T-helper 1 cell treated with Interleukin-12 subunit alpha and Interleukin-12 subunit beta and Interleukin-4 antibody, amounts not matched to agents 30 ng/mL and 1 ng/mL, for 36 hours (primary cell): Measurements from ENCODE around the gene OR2T34. TPM values are rescaled to one million over a fixed set of nuclear protein-coding genes. Genes with fewer than 3 reads are reported as not detected.
"Not testable (repeated sequence)": the region's sequence is repeated elsewhere in the genome, so short reads cannot be mapped to it uniquely, and the experiment has no call there.

Source experiments
- intact Hi-C: fragments of 100-400 bp; cut with micrococcal nuclease; formaldehyde crosslinking; loops from one replicate; pipeline ENCODE4 v1.15.1; 2024
- total RNA-seq: library from RNA; stranded (reverse); gene quantifications from 2 replicates; pipeline ENCODE4 v1.2.3, GENCODE V29; 2022

Gene OR2T34, protein sequence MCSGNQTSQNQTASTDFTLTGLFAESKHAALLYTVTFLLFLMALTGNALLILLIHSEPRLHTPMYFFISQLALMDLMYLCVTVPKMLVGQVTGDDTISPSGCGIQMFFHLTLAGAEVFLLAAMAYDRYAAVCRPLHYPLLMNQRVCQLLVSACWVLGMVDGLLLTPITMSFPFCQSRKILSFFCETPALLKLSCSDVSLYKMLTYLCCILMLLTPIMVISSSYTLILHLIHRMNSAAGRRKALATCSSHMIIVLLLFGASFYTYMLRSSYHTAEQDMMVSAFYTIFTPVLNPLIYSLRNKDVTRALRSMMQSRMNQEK
- not detected in 2 replicates for total RNA-seq

DNA sequence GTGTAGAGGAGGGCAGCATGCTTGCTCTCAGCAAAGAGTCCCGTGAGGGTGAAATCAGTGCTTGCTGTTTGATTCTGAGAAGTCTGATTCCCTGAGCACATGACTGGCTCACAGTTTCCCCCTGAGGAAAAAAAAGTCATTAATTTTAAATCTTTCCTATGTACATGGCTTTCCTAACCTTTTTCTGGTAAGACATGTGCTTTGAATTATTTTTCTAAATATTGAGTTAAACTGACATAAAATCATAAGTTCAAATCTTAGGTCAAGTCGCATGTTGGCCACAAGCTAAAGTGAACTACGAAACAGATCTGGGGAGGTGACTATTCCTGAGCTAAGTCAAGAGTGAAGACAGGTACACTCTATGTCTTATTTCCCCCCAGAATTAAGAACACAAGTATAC is at the start of gene OR2T34:
Gene OR2T34, minus strand, starts transcription at position 101 of the 400 bp plus-strand sequence. Its CDS starts 0 bp downstream, at position 101.
- intact Hi-C loops, result not testable (repeated sequence)

DNA sequence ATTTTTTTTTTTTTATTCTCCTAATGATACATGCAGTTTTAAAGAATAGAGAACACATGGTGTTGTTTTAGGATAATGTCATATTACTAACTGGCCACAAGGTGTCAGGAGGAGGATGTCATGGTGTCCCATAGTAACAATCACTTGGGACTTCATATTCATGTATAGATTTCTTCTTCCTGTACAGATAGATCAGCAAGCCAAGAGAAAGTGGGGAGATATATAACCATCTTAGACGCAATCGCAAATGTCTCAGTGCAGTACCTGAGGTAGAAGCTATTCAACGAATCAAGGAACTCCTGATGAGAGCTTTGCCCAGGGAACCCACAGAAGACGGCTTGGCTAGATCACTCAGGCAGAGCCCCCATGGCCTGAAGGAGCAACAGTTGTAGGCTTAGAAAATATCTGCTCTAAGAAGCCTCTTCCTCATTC is 48.0 kb upstream of the OR2T34 start:
- intact Hi-C loops, result loop anchor here (1.0 to 5.0 kb wide), 3 partner anchors 65 to 218 kb away; no protein-coding TSS in a partner anchor

DNA sequence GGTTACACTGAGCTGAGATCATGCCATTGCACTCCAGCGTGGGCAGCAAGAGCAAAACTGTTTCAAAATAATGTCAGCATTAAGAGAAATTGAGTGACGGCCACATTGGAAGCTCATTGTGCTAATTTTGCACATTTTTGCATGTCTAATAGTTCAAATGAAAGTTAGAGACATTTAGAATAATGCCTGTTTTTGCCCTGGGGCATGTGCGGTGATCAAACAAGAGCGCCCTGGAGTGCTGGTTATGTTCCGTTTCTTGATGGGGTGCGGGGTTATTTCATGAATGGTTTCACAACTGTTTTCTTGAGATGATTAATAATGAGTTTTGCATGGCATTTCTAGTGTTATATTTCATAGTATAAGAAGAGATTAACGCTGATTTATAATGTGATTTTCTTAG is 47.2 kb upstream of the OR2T34 start:
- intact Hi-C loops, result loop anchor here (1.0 to 5.0 kb wide), 3 partner anchors 66 to 217 kb away; no protein-coding TSS in a partner anchor

DNA sequence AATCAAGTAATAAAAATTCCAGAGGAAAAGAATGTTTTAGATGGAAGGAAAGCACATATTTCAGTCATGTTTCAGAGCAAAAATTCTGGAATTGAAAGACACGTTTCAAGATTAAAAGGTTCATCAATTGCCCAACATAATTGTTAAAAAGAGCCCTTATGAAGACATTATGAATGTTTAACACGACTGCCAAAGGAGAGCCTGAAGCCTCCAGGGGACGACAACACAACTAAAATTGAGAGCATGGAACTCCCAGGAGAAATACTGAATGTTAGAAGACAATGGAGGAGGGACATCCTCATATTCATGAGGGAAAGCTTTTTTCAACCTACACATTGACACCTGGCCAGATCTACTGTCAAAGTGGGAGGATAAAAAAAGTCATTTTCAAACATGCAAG is 44.3 kb upstream of the OR2T34 start:
- intact Hi-C loops, result no loop called here

DNA sequence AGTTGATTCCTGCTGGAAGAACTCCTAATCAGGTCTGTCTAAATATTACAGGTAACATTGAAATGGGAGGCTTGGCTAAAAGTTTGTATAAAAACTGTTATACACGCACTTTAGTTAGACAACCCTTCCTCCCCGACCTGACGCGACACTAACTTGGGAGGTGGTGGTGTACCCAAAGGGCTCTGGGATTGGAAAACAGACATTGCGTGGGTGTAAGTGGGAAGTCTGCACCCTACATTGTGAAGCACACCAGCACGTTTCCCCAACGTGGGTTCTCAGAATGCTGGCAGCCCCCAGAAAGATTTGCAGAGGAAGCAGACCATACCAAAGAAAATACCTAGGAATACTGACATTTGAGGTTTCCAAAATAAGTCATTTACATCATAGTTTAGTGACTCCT is 43.6 kb upstream of the OR2T34 start:
- intact Hi-C loops, result no loop called here

DNA sequence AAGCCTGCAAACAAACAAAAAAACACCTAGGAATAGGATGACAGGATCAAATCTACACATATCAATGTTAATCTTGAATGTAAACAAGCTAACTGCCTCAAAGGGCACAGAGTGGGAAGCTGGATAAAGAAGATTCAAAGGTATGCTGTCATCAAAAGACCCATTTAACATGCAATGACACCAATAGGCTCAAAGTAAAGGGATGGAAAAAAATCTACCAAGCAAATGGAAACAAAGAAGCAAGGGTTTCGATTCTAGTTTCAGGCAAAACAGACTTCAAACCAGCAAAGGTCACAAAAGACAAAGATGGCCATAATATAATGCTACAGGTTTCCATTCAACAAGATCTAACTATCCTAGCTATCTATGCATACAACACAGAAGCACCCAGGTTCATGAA is 39.2 kb upstream of the OR2T34 start:
- intact Hi-C loops, result no loop called here

DNA sequence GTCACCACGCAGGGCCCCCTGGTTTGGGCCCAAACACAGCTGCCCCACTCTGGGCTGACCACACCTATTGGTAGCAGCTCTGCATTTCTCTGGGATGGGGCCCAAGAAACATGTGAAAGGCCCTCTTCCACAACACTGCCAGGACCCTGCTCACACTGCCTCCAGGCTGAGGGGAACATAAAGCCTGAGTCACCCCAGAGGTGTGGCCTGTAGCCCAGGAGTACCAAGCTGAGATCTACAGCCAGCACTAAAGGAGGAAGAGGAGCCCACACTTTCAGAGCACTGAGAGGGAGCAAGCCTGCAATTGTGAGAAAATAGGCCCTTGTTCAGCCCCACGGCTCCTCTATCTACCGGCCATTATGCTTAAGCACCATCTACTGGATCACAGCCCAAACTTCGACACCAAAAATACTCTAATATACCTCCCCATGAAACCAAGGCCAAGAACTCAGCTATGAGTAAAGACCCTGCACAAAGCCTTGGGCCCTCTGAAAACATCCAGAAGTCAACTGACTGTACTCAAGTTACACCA is 37.4 kb upstream of the OR2T34 start:
- intact Hi-C loops, result loop anchor here (1.0 kb wide), 1 partner anchor 208 kb away; no protein-coding TSS in a partner anchor

DNA sequence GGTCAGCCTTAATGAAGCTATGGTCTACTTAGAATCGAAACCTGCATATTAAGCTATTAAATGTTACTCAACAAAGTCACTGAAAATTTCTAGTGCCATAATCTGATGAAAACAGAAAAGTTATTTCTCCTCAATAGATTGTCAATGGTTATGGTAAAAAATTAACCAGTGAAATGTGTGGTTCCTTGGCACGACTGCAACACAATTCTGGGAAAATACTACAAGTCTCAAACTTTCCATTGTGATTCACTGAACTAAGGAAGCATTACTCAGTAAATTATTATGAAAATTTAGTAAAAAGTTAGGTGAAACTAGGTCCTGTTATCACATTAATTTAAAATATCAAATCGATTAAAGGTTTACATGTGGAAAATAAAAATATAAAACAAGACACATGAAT is 35.7 kb upstream of the OR2T34 start:
- intact Hi-C loops, result no loop called here

DNA sequence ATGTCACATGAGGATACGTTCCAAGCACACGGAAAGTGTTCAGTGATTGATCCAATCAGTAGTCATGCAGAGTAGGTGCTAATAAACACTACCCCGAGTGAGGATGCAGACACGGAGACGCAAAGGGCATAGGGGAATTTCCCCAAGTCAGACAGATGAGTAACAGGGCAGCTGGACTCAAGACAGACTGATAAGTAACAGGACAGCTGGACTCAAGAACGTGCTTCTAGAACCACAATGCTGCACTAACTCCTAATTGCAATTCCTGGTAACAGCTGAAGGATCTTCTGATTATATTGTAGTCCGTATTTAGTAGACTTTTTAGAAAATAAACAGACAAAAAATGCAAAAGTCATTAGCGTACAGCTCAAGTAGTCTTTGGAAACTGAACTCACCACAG is 24.8 kb upstream of the OR2T34 start:
- intact Hi-C loops, result no loop called here

DNA sequence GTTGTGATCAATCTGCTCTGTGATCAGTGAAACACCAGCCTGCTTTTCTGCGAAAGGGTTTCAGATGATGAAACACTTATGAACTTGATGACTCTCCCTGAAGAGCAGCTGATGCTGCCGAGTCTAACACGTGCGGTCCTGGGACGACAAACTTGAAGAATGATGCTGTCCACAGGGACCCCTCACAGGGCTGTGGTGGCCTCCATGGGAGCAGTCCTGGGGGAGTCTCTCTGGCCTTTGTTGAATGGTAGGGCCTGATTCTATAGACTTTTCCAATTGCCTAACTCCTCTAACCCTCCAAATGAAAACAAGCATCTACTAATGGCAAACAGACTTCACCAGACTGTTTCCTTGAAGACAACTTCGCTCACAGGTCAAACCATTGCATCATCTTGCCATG is 23.0 kb upstream of the OR2T34 start, which contains the start of gene OR2T10:
Gene OR2T10, minus strand, starts transcription at position 112 of the 400 bp plus-strand sequence. CDS start 3,932 bp downstream, outside the sequence.
- intact Hi-C loops, result no loop called here

DNA sequence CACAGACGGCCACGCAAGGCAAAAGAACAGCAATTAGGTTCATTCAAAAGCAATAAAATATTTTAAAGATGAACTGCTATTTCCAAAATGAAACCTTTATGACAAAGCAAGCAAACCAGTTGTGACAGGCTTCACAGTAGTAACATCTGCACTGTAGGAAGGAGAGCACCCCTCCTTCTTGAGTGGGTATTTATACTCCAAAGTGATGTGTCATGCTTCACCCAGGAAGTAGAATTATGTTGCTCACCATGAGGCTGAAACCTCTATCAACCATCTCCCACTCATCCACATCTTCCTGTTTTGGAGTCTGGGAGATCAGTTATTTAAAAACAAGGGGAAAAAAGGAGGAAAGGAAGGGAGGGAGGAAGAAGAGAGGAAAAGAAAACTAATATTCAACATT is 22.1 kb upstream of the OR2T34 start:
- intact Hi-C loops, result no loop called here

DNA sequence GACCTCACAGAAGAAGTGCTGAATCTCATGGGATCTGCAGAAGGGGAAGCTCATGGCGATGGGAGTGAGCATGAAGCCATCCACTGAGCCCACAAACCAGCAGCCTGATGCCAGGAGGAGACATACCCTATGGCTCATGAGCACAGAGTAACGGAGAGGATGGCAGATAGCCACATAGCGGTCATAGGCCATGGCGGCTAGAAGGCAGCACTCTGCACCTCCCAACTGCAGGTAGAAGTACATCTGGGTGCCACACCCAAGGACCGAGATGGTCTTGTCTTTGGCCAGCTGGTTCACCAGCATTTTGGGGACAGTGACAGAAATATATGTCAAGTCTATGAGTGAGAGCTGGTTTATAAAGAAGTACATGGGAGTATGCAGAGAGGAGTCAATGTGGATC is 18.7 kb upstream of the OR2T34 start:
- intact Hi-C loops, result no loop called here

DNA sequence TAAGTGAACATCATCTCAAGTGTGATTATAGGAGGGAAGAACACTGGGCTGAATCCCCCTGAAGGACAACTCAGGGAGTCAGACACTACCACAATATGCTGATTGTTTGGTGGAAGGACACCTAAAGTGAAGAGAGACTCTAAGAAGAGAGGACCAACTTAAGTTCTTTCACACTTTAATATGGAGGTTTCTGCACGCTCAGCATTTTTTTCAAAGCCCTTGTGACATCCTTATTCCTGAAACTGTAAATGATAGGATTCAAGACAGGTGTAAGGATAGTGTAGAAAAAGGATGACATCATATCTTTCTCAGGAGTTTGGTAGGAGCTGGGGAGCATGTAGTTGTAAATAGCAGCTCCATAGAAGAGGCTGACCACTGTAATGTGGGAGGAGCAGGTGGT is 18.1 kb upstream of the OR2T34 start:
- intact Hi-C loops, result no loop called here

DNA sequence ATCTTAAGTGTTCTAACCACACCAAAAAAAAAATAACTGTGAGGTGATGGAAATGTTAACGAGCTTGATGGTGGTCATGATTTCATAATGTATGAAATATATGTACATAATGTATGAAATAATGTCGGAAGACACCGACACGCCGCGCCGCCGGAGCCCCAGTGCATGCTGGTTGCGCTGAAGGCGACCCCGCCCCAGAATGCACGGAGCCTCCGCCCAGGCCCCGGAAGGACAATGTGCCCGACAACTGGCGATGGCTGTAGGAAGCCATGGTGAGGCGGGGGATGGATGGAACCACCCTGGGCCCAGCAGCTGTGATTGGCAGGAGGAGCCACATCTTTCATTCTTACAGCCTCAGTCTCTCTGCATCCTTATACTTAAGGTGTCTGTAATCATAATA is 15.5 kb upstream of the OR2T34 start:
- intact Hi-C loops, result no loop called here

DNA sequence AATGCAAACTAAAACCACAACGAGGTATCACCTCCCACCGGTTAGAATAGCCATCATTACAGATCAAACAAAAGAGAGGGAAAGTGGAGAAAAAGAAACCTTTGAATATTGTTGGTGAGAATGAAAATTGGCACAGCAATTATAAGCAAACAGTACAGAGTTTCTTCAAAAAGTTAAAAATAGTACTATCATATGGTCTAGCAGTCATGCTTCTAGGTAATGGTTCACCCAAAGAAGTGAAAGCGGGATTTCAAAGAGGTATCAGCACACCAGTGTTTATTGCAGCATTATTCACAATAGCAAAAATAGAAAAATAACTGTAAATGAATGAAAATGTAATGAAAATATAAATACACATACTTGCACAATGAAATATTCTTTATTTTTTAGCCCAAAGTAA is 14.8 kb upstream of the OR2T34 start:
- intact Hi-C loops, result loop anchor here (10.0 kb wide), 1 partner anchor 185 kb away; the partner anchor contains the start of gene OR2T1

DNA sequence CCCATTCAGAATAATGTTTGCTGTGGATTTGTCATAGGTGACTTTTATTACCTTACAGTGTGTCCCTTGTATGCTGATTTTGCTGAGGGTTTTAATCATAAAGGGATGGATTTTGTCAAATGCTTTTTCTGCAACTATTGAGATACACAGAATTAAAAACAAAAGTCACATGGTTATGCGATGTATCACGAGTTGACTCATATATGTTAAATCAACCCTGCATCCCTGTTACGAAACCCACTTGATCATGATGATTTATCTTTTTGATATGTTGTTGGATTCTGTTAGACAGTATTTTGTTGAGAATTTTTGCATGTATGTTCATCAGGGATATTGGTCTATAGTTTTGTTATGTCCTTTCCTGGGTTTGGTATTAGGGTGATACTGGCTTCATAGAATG is 10.7 kb upstream of the OR2T34 start:
- intact Hi-C loops, result loop anchor here (10.0 kb wide), 1 partner anchor 180 kb away; the partner anchor contains the start of gene OR2T1

DNA sequence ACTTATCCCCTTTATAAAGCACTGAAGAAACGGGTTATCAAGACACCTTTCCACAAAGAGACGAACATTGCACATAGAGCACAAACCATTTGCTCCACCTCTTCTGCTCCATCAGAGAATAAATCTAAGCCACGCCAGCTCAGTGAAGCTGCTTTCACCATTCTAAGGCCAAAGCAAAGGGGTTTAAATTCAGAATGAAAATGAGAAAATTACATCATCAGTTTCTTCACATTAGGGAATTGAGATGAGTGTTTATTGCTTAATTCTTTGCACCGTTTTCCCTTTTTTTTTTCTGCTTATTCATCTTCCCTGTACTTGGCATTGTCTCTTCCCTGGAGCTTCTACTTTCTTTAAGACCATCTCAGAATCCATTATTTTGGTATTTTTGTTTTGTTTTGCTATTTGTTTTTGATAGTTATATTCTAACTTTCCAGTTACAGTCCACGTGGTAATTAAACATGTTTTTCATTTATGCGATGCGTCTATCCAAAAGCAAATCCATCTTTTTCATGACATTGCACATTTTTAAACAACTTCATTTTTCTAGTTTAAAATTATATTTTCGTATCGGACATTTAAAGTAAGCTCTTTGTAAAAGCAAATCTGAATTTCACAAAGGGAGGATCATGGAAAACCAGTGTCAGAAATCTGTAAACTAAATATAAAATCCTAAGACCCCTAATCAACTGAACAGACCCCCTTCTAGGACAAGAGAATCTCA is 1.9 kb upstream of the OR2T34 start:
- intact Hi-C loops, result no loop called here

DNA sequence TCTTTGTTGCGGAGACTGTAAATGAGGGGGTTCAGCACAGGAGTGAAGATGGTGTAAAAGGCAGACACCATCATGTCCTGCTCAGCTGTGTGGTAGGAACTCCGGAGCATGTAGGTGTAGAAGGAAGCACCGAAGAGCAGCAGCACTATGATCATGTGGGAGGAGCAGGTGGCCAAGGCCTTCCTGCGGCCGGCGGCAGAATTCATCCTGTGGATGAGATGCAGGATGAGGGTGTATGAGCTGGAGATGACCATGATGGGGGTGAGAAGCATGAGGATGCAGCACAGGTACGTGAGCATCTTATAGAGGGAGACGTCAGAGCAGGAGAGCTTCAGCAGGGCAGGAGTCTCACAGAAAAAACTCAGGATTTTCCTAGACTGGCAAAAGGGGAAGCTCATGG is 701 bp downstream of the OR2T34 start:
- intact Hi-C loops, result not testable (repeated sequence)

DNA sequence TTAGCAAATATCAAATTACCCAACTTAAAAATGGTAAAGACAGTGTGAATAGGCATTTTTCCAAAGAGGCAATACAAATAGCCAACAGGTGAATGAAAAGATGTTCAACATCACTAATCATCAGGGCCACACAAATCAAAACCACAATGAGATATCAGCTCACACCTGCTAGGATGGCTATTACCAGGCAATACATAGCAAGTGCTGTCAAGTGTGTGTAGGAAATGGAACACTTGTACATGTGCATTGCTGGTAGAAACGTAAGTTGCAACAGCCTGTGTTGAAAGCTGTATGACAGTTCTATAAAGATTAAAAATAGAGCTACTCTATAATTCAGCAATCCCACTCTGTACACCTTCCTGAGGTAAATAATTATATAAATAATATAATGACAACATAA is 2.5 kb downstream of the OR2T34 start:
- intact Hi-C loops, result not testable (repeated sequence)

DNA sequence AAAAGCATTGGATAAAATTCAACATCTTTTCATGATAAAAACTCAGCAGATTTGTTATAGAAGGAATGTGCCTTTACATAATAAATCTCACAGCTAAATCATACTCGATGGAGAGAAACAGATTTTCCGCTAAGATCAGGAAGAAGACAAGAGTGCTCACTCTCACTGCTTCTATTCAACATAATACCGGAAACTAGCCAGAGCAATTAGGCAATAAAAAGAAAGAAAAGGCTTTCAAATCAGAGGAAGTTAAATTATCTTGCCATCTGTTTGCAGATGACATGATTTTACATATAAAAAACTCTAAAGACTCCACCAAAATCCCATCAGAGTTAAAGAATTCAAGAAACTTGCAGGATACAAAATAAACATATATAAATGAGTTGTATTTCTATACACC is 3.7 kb downstream of the OR2T34 start:
- intact Hi-C loops, result not testable (repeated sequence)

DNA sequence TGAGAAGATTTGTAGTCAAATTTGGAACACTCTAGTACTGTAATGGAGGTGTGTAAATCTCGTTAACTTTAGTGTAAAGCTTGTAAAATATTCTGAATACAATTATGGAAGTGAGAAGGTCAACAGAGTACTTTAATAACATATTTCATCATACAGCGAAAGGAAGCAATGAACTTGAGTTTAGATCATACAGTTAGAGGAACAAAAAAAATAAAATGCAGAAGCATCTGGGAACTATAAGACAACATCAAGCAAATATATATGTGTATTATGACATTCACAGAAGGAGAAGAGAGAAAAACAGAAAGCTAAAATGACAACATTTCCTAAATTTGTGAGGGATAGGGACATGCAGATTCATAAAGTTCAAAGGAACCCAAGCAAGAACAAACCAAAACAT is 5.5 kb downstream of the OR2T34 start:
- intact Hi-C loops, result loop anchor here (5.0 kb wide), 1 partner anchor 87 kb away; no protein-coding TSS in a partner anchor
